ENCODE measurements around the gene RAPH1. TPM values are rescaled to one million over a fixed set of nuclear protein-coding genes. Genes with fewer than 3 reads are reported as not detected.
A peak's percentile ranks its signal among the peaks of the same experiment; 100 is the strongest.

RAPH1 gene
- total and polyA plus RNA-seq, 2 experiments from 2014 or later, result 5.0 to 36.2 TPM

DNA sequence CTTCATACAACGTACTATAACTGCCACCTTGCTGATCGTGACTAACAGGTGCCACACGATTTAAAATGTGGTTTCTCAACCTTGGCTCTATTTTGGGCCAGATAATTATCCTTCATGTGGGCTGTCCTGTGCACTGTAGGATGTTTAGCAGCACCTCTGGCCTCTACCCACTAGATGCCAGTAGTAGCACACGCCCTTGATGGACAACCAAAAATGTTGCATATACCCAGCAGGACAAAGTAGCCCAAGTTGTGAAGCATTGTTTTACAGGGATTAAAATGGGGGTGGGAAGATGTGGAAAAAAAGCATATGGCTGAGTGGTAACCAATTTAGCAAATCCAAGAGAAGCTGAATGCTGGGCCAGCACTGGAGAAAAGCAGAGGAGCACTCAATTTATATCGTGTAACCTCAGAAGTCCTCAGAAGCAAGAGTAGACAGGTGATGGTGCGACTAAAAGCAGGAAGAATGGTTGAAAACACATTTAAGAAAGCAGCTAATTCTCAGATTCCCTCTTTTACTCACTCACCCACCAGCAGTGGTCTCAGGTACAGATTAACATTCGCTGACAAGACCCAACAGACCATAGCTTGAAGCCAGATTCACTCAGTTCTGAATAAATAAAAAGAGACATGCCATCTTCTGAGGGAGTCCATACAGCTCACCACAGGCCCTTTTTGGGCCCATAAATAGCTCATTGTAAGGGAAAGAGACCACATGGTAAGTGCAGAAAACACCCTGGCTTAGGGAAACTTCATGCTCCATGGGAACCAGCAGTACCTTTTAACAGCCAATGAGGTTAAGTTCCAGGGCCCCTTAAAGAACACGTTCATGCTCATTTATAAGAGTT is 50.6 kb downstream of the RAPH1 start:
- DNase-seq (ENCODE audit: low spot score) (peak; percentile 57), ATAC-seq (peak; percentile 91)
- Mint-ChIP-seq H3K9me3 (no peaks in the 10 kb centered on the region), H3K27ac (peak overlapping the region; percentile 22), H3K4me3 (no peak overlapping the region), H3K4me1 (peaks cover 7% of the 10 kb centered on the region), H3K36me3 (ENCODE audit: low read depth) (peaks cover 4% of the 10 kb centered on the region; the same call in 1 of the 3 replicates), H3K27me3 (ENCODE audit: insufficient read depth, low read depth, poor library complexity) (peaks cover 3% of the 10 kb centered on the region)
- Histone ChIP-seq H3K27ac (ENCODE audit: low read depth) (no peak overlapping the region), H3K27me3 (ENCODE audit: insufficient read depth) (no peaks in the 10 kb centered on the region), H3K79me2 (replicated peaks; ENCODE audit: insufficient read depth) (peaks cover 5% of the 10 kb centered on the region; the same call in 1 of the 2 replicates), H3K4me3 (no peak overlapping the region), H3K4me1 (ENCODE audit: insufficient read depth) (peaks cover 7% of the 10 kb centered on the region; the same call in 1 of the 2 replicates), H4K20me1 (replicated peaks; ENCODE audit: insufficient read depth) (peaks cover 3% of the 10 kb centered on the region; the same call in 1 of the 2 replicates), H3K4me2 (no peak overlapping the region), H3K9me2 (ENCODE audit: insufficient read depth) (no peaks in the 10 kb centered on the region), H3K36me3 (ENCODE audit: insufficient read depth) (0 out of 2 replicates have a peak, but pooled peaks cover under 1% of the 10 kb centered on the region), H2AFZ (no peak overlapping the region), H3F3A (replicated peaks; ENCODE audit: low read depth) (0 out of 2 replicates have a peak, but pooled peaks cover 4% of the 10 kb centered on the region)
- no peak for TF ChIP-seq ZNF462 (CRISPR knock-in tag; IDR thresholded peaks at IDR 0.05)
- peak; percentile 66 to 79 for TF ChIP-seq CTCF (conservative IDR thresholded peaks at IDR 0.05; ENCODE audit: low read depth in 2 of 2)

Data from GM23338 (cell line).